ENCODE measurements around the gene FBN2. TPM values are rescaled to one million over a fixed set of nuclear protein-coding genes. Genes with fewer than 3 reads are reported as not detected.
"Not testable (repeated sequence)": the region's sequence is repeated elsewhere in the genome, so short reads cannot be mapped to it uniquely, and the experiment has no call there.

Gene FBN2
- total RNA-seq, 4 donors from 2014 or later: 0.04 to 0.39 (median 0.15) TPM; not detected in 1

DNA sequence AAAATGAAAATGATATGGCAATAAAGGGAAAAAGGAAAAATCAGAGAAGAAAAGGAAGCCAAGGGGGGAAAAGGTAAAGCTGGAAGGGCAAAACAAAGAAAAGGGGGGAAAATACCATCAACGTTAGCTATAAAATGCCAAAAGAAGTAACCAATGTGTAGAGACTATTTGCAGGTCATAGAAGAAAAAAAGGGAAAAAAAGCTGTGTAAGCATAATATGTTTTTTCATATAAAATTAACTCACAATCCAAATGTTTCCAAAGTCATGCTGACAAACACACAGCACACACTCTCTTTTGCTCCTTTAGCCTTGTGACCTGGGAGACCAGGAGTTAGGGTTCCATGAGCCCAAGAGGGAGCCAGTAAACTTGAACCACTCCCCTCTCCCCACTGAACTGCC is 18.2 kb downstream of the FBN2 start:
- WGBS, 2 donors: 78 to 87% methylated on average over 1 of the region's 1 CpG
- intact Hi-C loops (cut with DNase I; ENCODE audit: low total_unique reads): no loop called here
- H3K4me3 ChIP-seq (ENCODE audit: low read depth, poor library complexity, severe bottlenecking): no peak overlapping the region
- no peak for TF ChIP-seq POLR2A (IDR thresholded peaks at IDR 0.05)
- no peak for TF ChIP-seq CTCF (IDR thresholded peaks at IDR 0.05)
- DNase-seq (ENCODE audit: low spot score in 2 of 2): no peak

GRCh38 chr5:128516978-128517377 is 21.1 kb downstream of the FBN2 start:
- H3K4me3 ChIP-seq (ENCODE audit: low read depth, poor library complexity, severe bottlenecking): no peak overlapping the region
- intact Hi-C loops (cut with DNase I; ENCODE audit: low total_unique reads): no loop called here
- WGBS, 2 donors: 58 to 77% methylated on average over 1 of the region's 1 CpG
- TF ChIP-seq CTCF (IDR thresholded peaks at IDR 0.05) (no peak), POLR2A (IDR thresholded peaks at IDR 0.05) (no peak)
- no peak for DNase-seq (ENCODE audit: low spot score in 2 of 2)

- H3K4me3 ChIP-seq (ENCODE audit: low read depth, poor library complexity, severe bottlenecking): no peak overlapping the region
- 9 to 13% methylated on average over 1 of the region's 1 CpG for WGBS, 2 donors
- intact Hi-C loops (cut with DNase I; ENCODE audit: low total_unique reads): no loop called here
- DNase-seq (ENCODE audit: low spot score in 2 of 2): no peak
- no peak for TF ChIP-seq POLR2A (IDR thresholded peaks at IDR 0.05)
- TF ChIP-seq CTCF (IDR thresholded peaks at IDR 0.05): no peak
Measured at GRCh38 chr5:128513806-128514205, 24.2 kb downstream of the FBN2 start.

GRCh38 chr5:128512894-128513293 is 25.2 kb downstream of the FBN2 start:
- no peak overlapping the region for H3K4me3 ChIP-seq (ENCODE audit: low read depth, poor library complexity, severe bottlenecking)
- no peak for DNase-seq (ENCODE audit: low spot score in 2 of 2)
- intact Hi-C loops (cut with DNase I; ENCODE audit: low total_unique reads): no loop called here
- no peak for TF ChIP-seq CTCF (IDR thresholded peaks at IDR 0.05)
- TF ChIP-seq POLR2A (IDR thresholded peaks at IDR 0.05): no peak
- 58 to 62% methylated on average over 2 of the region's 2 CpGs for WGBS, 2 donors

DNA sequence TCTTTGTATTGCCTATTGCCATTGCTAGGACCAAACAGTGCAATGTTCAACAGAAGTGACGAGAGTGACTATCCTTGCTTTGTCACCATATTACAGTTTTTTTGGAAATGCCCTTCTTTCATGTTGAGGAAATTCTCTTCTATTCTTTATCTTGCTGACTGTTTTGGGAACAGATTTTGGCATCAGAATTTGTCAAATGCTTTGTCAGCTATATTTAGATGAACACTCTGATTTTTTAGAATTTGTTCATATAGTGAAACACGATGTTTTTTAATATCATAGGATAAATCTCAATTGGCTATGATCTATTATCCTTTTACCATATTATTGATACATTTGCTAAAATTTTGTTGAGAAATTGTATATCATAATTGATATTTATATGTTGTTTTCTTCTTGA is 31.4 kb downstream of the FBN2 start:
- TF ChIP-seq CTCF (IDR thresholded peaks at IDR 0.05) (no peak), POLR2A (IDR thresholded peaks at IDR 0.05) (no peak)
- 83 to 91% methylated on average over 2 of the region's 2 CpGs for WGBS, 2 donors
- no peak for DNase-seq (ENCODE audit: low spot score in 2 of 2)
- intact Hi-C loops (cut with DNase I; ENCODE audit: low total_unique reads): no loop called here
- no peak overlapping the region for H3K4me3 ChIP-seq (ENCODE audit: low read depth, poor library complexity, severe bottlenecking)

GRCh38 chr5:128503727-128504126 is 34.3 kb downstream of the FBN2 start:
- 89 to 90% methylated on average over 1 of the region's 1 CpG for WGBS, 2 donors
- DNase-seq (ENCODE audit: low spot score in 2 of 2); intact Hi-C loops (cut with DNase I; ENCODE audit: low total_unique reads); H3K4me3 ChIP-seq (ENCODE audit: low read depth, poor library complexity, severe bottlenecking): not testable (repeated sequence)

Data from lower leg skin (tissue), 4 donors.